CD4-positive, alpha-beta T cell treated with Interleukin-12 subunit alpha and Interleukin-12 subunit beta, for 1 hour (primary cell): ENCODE measurements around the gene ADSL.

Experiments
- DNase-seq: peaks from one replicate; pipeline ENCODE4 v3.0.0-alpha.2; 2020

Gene ADSL

GRCh38 chr22:40420341-40421081 is 74.2 kb downstream of the ADSL start:
- DNase-seq = no peak

- no peak for DNase-seq
Measured at GRCh38 chr22:40421082-40421350, 74.7 kb downstream of the ADSL start.

- no peak for DNase-seq
Measured at GRCh38 chr22:40421941-40422340, 75.6 kb downstream of the ADSL start.

DNA sequence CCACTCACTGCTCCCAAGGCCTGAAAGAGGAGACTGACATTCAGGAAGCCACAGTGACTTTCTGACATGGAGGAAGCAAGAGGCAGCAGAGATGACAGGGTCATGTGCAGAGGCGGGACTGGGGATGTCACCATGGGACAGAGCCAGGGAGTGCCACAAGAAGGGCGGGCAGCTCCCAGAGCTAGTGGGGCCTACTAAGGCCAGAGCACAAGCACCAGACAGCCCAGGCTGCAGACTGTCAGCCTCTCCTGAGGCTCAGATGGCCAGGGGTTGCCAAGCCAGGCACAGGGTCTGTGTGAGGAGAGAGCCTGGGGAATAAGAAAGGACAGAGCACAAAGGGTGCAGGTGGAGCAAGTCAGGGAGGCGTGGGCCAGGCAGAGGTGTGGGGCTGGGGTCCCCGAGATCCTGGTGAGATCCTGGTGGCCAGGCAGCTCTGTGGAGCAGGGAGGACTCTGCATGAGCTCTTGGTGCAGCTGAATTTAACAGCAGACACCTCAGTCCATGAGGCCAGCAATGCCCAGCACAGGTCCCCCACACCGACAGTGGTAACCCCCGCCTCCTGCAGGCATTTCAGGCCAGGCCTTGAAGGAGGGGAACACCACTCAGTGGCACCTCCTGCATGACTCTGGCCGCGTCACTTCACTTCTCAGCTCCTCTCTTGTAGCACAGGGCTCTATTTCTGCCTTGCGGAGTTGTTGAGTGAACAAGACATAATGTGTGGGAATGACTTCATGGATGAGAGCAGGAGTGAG is 76.4 kb downstream of the ADSL start:
- no peak for DNase-seq

DNA sequence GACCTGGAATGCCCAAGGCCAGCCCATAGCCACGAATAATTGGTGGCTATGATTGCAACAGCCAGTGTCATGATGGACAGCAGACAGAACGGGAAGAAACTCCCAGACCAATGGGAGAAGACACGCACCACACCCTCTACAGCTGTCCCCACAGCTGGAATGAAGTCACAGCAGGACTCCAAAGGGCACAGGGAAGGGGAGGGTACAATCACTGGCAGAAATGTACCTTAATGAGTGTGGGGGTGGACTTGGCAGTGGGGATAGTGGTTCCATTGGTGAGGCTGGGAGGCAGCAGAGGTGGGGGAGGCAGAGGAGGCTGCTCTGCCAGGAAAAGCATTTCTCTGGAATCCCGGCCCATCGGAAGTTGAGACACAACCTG is 77.0 kb downstream of the ADSL start:
- DNase-seq = no peak

- no peak for DNase-seq
Measured at GRCh38 chr22:40423882-40424640, 77.8 kb downstream of the ADSL start.

- no peak for DNase-seq
Measured at GRCh38 chr22:40425082-40425481, 78.8 kb downstream of the ADSL start.

- no peak for DNase-seq
Measured at GRCh38 chr22:40426594-40427333, 80.5 kb downstream of the ADSL start.

- DNase-seq = no peak
Measured at GRCh38 chr22:40428796-40429195, 82.5 kb downstream of the ADSL start.

GRCh38 chr22:40429481-40429880 is 83.2 kb downstream of the ADSL start:
- DNase-seq = no peak

- no peak for DNase-seq
Measured at GRCh38 chr22:40430991-40431390, 84.7 kb downstream of the ADSL start.

DNA sequence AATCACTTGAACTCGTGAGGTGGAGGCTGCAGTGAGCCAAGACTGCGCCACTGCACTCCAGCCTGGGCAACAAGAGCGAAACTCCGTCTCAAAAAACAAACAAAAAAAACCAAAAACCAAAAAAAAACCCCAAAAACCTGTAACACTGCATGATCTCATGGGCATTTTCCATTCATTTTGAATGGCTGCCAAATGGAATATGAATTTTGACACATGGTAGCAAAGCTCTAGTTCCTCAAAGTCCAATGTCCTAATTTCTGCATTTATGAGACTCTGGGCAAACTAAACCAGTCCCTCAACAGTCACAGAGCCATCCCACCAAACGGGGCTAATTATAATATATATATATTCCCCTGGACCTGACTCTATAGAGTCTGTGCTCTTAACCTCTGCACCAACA is 85.9 kb downstream of the ADSL start:
- DNase-seq = no peak

DNA sequence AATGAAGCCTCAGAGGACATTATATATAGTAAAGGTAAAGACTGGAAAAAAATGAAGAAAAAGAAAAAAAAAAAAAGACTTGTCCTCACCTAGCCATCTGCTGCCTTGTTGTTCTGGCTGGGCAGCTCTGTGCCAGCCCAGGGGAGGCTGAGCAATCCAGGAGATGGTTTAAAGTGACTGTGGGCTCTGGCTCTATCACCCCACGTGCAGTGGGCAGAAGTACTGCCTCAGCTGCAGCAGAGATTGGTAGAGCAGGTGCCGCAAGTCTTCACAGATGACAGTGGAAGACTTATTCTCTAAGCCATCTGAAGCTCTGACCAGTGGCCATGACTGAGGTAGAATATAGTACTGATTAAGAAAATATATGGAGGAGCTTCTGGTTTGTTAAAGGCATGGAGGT is 86.3 kb downstream of the ADSL start:
- no peak for DNase-seq

GRCh38 chr22:40433416-40434090 is 87.3 kb downstream of the ADSL start:
- no peak for DNase-seq

DNA sequence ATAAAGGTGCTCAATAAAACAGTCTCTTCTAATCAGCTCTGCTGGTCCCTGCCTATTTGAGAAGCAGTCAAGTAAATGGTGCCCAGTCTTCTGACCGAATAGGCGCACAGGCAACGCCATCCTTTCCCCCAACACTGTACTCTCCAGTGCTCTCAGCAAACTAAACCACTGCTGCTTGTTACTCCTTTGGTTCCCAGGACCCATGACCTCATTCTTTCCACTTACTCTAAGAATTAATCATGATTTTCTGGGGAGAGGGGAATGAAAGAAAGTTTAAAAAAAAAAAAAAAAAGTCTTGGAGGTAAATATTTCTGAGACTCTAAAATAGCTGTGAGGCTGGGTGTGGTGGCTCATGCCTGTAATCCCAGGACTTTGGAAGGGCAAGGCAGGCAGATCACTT is 87.8 kb downstream of the ADSL start:
- DNase-seq = no peak

DNA sequence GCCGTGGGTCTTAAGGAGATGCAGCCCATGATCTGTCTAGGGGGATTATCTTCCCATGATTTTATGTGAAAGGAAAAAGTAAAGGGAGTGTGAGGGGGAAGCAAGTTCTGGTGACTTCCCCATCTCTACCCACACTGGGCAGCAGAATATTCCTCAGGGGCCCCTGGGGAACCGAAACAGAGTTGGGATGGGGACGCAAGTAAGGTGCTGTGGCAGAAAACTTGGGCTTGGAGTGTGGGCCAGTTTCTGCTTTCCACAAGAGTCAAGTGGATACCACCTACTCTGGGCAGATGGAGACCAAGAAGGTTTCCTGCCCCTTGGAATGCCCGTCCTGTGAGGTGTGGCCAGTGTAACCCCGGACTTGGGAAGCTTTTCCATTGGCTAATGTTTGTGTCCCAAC is 88.4 kb downstream of the ADSL start:
- no peak for DNase-seq

GRCh38 chr22:40436505-40437431 is 90.5 kb downstream of the ADSL start:
- peak; percentile 66 for DNase-seq
